ENCODE data around the gene BPHL. TPM values are rescaled to one million over a fixed set of nuclear protein-coding genes. Genes with fewer than 3 reads are reported as not detected.

The BPHL gene
- total and polyA plus RNA-seq, 2 of the 4 experiments (the other 2 are of a cell fraction): 14.7 to 16.3 TPM

GRCh38 chr6:3086282-3086946 lies 32.1 kb upstream of the BPHL start:
- Histone ChIP-seq H2BK20ac (ENCODE audit: low read depth, low read length) (no peak overlapping the region), H3K18ac (ENCODE audit: low read depth, low read length) (no peak overlapping the region), H2AFZ (replicated peaks; ENCODE audit: low read length, poor library complexity) (no peak overlapping the region), H3K27ac (ENCODE audit: insufficient read depth, low read length) (no peak overlapping the region), H3K4me1 (ENCODE audit: control insufficient read depth, insufficient read depth, low read length) (peaks cover 10% of the 10 kb centered on the region), H2BK120ac (ENCODE audit: low read depth, low read length) (no peak overlapping the region), H3K27me3 (ENCODE audit: control insufficient read depth, insufficient read depth, low read length) (no peaks in the 10 kb centered on the region), H3K4me2 (ENCODE audit: low read depth, low read length) (no peak overlapping the region), H3K4me3 (ENCODE audit: insufficient read depth, low read depth, low read length) (no peak overlapping the region), H3K4ac (ENCODE audit: low read depth, low read length) (no peak overlapping the region), H2BK5ac (ENCODE audit: low read depth, low read length, poor library complexity, severe bottlenecking) (no peak overlapping the region), H2AK5ac (ENCODE audit: low read depth, low read length) (no peak overlapping the region), H3K9ac (ENCODE audit: low read depth, low read length) (no peak overlapping the region), H3K23ac (ENCODE audit: low read depth, low read length) (no peak overlapping the region), H4K8ac (ENCODE audit: low read depth in 2 of 2, low read length in 2 of 2) (no peak overlapping the region), H3K9me3 (ENCODE audit: control insufficient read depth, insufficient read depth, low read length) (no peaks in the 10 kb centered on the region), H3K36me3 (ENCODE audit: control insufficient read depth, insufficient read depth, low read length) (peaks cover 44% of the 10 kb centered on the region), H2AK9ac (replicated peaks; ENCODE audit: low read depth, low read length, poor library complexity) (no peak overlapping the region), H4K5ac (ENCODE audit: low read depth, low read length) (no peak overlapping the region; the same call in 1 of the 2 replicates), H4K20me1 (ENCODE audit: insufficient read depth, low read length) (no peaks in the 10 kb centered on the region), H4K91ac (ENCODE audit: insufficient read depth, low read depth, low read length) (no peak overlapping the region), H3K14ac (replicated peaks; ENCODE audit: low read depth, low read length) (no peak overlapping the region), H3K79me1 (ENCODE audit: low read depth in 1 of 2, low read length in 2 of 2) (peaks cover 23 to 58% of the 10 kb centered on the region in 2 experiments), H2BK15ac (ENCODE audit: low read depth, low read length) (no peak overlapping the region), H3K9me1 (ENCODE audit: insufficient read depth, low read length) (peaks cover 10% of the 10 kb centered on the region; the same call in 1 of the 2 replicates), H3K56ac (ENCODE audit: extremely low read depth, insufficient read depth, low read length) (no peak overlapping the region)
- TF ChIP-seq MAFK (IDR thresholded peaks at IDR 0.05; ENCODE audit: low read depth, low read length) (peak; percentile 41), SMC3 (IDR thresholded peaks at IDR 0.05; ENCODE audit: low read depth, low read length) (no peak), BHLHE40 (IDR thresholded peaks at IDR 0.05; ENCODE audit: low read depth, low read length) (no peak), POLR2A (IDR thresholded peaks at IDR 0.05; ENCODE audit: low read depth, low read length) (no peak)
- TF ChIP-seq, protein P1, sequence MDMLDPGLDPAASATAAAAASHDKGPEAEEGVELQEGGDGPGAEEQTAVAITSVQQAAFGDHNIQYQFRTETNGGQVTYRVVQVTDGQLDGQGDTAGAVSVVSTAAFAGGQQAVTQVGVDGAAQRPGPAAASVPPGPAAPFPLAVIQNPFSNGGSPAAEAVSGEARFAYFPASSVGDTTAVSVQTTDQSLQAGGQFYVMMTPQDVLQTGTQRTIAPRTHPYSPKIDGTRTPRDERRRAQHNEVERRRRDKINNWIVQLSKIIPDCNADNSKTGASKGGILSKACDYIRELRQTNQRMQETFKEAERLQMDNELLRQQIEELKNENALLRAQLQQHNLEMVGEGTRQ (IDR thresholded peaks at IDR 0.05; ENCODE audit: low read depth, low read length): no peak
- TF ChIP-seq, protein P2, sequence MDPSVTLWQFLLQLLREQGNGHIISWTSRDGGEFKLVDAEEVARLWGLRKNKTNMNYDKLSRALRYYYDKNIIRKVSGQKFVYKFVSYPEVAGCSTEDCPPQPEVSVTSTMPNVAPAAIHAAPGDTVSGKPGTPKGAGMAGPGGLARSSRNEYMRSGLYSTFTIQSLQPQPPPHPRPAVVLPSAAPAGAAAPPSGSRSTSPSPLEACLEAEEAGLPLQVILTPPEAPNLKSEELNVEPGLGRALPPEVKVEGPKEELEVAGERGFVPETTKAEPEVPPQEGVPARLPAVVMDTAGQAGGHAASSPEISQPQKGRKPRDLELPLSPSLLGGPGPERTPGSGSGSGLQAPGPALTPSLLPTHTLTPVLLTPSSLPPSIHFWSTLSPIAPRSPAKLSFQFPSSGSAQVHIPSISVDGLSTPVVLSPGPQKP (IDR thresholded peaks at IDR 0.05; ENCODE audit: borderline replicate concordance, low read depth, low read length): no peak
- WGBS, 2 experiments (ENCODE audit: extremely low coverage in 2 of 2, insufficient read length in 1 of 2): no CpG with 5 or more reads among the region's 7 CpGs
- dilution Hi-C loops (cut with HindIII; ENCODE audit: low sequenced_read_pairs, unreplicated experiment): no loop called here
- ChIA-PET POLR2A (ENCODE audit: unreplicated experiment) (interaction anchor here (0.6 kb wide), 2 partner anchors 80 to 976 kb away, joined by 4 to 6 read pairs; no protein-coding TSS in a partner anchor), CTCF (interaction anchor here (0.7 to 1.1 kb wide), 2 partner anchors 11 to 63 kb away, joined by 3 read pairs; no protein-coding TSS in a partner anchor)
- ATAC-seq (ENCODE audit: low read depth) (no peak), DNase-seq (no peak)
- intact Hi-C loops (cut with micrococcal nuclease): no loop called here
- in situ Hi-C loops (cut with MboI; ENCODE audit: low sequenced_read_pairs): no loop called here
- no TSS peak for BruUV-seq (replicated peaks)

Measured in IMR-90 (cell line).